Stimulated activated CD4-positive, alpha-beta T cell treated with anti-CD3 and anti-CD28 coated beads, Interleukin-2, amount 100 ng/mL, for 24 hours (primary cell): ENCODE data around the gene AGL.
A peak's percentile ranks its signal among the peaks of the same experiment; 100 is the strongest.
"Not testable (repeated sequence)": the region's sequence is repeated elsewhere in the genome, so short reads cannot be mapped to it uniquely, and the experiment has no call there.

Source experiments
- DNase-seq, 2 donors: peaks; one replicate each; pipeline ENCODE4 v3.0.0-alpha.2; 2020

Gene AGL

DNA sequence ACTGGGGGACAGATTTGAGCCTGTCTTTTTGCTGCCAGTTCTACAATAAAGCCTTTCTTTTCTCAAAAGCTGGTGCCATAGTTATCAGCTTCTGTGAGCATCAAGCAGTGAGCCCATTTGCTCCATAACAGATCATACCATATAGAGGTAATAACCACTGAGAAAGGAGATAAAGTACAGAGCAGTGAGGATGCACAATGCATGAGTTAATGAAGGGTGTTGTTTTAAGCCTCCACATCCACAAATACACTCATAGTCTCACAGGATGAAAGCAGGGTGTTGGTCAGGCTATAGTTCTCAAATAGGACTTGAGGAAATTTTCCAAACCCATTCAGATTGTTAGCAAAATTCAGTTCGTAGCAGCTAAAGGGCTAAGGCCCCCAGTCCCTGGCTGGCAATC, 94.0 kb downstream of the AGL start:
- no peak for DNase-seq

DNA sequence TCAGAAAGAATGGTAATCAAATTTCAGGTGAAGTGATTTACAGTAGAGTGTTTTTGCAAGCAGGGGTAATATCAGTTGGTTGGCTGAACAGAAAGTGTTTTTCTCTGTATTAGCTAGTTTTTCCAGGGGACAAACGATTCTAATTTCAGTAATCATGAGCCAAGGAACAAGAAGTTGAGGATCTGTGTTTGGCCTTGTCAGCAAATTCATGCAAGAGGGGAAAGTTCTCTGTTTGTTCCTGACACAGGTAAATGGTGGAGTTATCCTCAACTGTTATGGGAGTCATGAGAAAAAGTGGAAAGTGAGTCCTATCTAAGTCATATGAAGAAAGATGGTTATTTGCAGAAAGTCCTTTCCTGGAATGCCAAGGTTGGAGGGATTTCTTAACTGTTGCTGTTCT, 95.0 kb downstream of the AGL start:
- DNase-seq, result no peak

DNA sequence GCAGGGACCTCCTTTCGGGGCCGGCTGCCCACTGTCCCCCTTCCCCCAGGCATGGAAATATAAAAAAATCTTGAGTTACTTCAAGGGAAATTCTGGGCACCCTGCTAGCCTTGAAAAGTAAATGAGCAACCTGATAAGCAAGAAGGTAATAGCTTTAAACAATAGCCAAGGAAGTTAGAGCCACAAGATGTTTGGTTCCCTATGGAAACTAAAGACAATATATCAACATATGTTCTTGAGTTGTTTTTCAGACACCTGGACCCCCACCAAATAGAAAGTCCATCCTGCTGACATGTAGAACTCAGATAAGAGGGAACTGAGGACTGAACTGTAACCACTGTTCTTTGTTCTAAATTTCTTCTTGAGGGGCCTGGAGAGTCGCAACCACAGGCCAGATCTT, 100.3 kb downstream of the AGL start:
- DNase-seq, result no peak

DNA sequence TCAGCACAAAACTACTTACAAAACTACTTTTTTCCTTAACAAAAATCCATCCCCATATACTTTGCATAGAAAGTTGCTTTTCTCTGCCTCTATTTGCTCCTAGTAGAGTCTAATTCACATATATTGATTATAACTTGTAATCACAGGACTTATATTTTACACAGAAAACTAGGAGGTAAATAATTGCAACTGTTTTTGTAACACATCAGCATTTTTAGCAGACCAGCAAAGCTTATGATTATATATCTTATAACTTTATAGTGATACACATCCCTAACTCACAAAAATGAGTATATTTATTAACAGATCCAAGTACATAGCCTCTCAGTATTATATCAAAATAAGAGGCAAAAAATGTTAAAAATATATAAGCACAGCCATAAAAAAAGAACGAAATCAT, 102.4 kb downstream of the AGL start:
- DNase-seq, result no peak

DNA sequence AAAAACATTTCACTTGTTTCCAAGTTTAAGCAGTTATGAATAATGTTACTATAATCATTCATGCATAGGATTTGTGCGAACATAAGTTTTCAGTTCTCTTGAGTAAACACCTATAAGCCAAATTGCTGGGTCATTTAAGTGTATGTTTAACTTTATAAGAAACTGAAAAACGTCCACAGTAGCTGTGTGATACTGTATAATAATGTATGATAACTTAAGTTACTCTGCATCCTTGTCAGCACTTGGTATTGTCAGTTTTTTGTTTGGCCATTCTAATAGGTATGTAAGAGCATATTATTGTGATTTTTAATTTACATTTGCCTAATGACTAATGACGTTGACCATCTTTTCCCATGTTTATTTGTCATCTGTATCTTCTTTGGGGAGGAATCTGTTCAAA, 105.2 kb downstream of the AGL start:
- DNase-seq, result no peak

DNA sequence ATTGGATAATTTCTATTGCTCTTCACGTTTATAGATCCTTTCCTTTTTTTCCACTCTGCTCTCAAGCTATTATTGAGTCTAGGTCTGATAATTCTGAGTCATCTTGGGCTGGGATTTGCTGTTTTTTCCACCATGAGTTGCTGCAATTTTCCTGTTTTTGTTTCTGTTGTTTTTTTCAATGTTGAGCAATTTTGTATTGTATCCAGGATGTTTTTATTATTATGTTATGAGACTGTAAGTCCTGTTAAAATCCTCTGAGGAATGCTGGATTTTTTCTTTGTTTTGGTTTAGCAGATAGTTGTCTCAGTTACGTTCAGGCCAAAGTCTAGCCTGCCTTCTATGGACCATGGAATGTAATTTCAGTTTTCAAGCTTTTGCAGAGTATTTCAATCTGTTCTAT, 106.6 kb downstream of the AGL start:
- no peak for DNase-seq

DNA sequence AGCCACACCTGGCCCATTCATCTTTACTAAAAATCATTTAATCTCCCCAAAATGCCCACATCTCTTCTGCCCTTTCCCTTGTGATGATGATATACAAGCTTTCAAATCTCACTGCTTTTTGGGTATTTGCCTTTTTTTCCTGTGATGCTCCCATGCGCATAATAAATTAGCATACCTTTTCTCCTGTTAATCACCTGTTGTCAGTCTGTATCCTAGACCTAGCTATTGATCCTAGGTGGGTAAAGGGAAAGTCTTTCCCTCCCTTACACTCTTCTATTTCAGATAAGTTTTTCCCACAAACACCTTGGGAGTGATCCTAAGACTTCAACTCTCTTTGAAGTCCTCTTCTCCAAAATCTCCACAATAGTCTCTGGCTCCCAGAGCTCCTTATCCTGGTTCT, 107.7 kb downstream of the AGL start:
- no peak for DNase-seq

DNA sequence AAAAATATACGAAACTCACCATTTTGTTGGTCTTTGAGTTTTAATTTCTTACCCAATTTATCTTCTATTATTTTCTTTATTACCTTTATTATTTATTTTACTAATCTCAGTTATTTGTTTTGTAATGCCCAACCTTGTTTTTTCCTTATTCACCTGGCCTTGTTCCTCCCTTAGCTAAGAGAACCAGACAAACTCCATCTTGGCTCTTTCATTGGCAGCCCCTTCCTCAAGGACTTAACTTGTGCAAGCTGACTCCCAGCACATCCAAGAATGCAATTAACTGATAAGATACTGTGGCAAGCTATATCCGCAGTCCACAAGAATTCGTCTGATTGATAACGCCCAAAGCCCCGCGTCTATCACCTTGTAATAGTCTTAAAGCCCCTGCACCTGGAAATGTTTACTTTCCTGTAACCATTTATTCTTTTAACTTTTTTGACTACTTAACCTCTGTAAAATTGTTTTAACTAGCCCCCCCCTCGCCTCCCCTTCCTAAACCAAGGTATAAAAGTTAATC, 109.1 kb downstream of the AGL start:
- not testable (repeated sequence) for DNase-seq

DNA sequence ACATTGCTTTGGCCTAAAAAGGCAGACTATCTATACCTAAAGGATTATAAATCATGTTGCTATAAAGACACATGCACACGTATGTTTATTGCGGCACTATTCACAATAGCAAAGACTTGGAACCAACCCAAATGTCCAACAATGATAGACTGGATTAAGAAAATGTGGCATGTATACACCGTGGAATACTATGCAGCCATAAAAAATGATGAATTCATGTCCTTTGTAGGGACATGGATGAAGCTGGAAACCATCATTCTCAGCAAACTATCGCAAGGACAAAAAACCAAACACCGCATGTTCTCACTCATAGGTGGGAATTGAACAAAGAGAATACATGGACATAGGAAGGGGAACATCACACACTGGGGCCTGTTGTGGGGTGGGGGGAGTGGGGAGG, 110.1 kb downstream of the AGL start:
- DNase-seq, result not testable (repeated sequence)

DNA sequence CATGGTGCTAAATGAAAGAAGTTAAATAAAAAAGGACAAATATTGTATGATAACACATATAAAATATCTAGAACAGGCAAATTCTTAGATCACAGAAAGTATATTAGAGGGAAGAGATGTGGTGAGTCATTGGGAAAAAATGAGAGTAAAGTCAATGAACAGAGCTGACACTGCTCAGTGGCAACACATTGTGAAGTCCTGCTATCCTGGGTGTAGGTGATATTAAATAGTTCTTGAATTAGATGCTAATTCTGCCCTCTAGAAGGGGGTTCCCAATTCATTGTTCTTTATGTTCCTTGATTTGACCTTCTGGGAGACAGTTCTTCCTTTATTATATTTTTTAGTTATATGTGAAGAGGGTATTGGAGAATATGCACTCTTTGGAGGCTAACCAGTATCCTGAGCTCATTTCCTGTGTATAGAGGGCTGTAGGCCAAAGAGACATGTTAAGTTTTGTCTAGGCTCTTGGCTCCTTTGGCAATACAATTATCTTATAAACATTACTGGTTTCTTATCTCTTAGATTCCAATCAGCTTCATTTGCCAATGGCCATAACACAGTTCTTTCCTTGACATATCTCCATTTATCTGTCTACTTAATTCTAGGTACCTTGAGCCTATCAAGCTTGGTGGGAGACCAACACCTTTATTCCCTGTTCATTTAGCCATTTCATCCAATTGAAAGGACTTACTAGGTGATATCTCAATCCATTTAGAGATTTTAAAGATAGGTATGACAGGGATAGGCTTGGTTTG, 113.1 kb downstream of the AGL start:
- DNase-seq, result no peak

DNA sequence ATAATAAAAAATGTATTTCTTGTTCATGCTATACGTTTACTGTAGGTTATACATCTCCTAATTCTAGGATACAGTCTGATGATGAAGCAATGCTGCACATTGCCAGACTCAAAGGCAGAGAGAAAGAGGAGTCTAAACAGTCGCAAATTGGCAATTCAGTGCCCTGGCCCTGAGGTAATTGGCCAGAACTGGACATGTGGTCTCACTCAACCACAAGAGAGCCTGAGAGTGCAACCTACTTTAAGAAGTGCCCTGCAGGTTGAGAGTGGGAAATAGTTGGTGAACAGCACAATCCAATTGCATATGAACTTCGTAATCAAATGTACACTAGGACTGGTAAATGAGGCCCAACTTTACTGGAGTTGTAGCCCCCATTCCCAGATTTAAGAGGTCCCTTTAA, 114.6 kb downstream of the AGL start:
- DNase-seq, result no peak

DNA sequence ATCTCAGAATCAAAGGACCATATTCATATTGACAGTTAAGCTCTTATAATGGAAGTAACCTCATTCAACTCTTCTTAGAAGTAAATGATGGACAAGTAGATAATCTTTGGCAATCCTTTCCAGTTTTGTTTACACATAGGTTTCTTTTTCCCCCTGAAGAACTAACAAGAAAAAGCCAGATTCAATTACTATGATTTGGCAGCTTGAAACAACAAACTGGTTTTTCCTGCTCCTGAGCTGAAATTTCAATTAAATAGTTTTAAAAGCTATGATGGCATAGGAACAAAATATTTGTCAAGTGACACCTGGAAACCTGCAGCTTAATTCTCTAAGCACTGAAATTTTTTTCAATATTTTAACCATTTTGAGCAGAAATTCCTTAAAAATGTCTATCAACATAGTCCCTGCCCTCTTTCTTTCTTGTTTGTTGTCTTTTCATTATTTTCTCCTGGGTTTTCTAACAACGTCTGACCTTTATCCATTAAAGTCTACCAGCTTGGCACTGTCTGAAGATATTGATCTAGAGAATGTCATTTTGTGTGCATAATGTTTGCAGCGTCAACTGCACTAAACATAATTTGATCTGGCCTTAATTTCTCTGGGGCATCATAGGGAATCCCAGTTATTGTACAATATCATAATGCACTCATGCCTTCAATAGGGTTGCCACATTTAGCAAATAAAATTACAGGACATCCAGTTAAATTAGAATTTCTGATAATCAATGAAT, 115.7 kb downstream of the AGL start:
- DNase-seq, result no peak

DNA sequence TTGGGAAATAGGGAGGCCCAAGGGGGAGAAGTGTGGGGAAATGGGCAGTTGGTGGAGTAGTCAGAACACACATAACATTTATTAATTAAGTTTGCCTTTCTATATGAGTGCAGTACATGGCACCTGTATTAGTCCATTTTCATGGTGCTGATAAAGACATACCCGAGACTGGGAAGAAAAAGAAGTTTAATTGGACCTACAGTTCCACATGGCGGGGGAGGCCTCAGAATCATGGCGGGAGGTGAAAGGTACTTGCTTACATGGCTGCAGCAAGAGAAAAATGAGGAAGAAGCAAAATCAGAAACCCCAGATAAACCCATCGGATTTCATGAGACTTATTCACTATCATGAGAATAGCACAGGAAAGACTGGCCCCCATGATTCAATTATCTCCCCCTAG, 118.1 kb downstream of the AGL start:
- DNase-seq, result no peak

DNA sequence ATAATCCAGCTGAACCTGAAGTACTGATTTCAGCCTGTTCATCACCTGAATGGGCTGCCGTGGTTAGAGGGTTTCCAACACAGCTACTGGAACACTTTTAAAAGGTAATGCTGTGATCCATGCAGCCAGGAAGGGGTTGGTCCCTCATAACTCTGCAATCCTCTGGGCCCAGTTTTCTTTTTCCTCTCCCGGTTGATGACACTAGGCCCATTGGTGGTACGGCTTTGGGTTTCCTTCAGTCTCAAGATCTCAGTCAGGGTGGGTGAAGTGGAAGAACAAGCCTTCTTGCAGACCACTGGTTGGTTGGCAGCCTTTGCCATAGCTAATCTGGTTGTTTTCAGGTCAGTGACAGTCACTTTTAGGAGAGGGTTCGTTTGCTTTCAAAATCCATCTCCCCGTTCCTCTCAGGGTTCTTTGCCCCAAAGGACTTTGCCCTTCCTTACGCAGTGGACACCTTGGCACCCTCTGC, 119.1 kb downstream of the AGL start:
- DNase-seq, result peak in 1 of 2 donors; percentile 2

DNA sequence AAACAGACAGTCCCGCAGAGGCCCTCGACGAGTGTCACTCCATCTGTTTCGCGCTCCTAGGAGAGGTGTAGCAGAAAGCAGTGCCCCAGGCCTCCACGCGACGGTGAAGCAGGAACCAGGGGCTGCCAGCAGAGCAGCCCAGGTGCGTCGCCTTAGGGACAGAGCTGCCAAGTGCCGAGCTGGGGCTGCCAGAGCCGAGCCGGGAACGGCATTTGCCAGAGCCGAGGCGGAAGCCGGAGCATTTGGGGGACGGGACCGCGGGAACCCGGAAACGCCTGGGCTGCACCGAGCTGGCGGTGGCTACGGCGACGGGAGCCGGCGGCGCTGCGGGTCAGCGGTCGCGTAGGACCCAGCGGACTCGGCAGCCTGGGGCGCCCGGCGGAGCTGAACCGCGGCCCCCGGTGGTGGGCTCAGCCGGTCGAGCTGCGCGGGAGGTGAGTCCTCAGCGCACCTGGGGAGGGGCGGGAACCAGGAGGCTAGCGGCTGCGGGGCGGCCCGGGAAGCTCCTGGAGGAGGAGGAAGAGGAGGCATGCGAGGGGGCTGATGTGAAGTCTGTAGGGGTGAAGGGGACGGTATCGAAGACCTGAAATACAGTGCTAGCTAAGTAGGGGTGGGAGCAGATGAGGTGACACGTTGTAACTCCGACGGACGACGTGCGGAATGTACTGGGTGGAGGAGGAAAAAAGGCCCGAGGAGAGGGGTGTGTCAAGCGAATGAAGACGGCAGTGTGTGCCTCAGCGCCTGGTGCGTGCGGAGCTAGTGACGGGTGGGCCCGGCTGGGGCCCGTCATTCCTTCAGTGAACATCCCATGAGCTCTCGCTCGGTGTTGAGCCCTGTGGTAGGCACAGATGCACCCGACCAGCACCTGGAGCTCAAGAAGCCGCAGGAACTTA, 119.8 kb downstream of the AGL start, which contains the start of gene SLC35A3:
SLC35A3 (plus strand) TSS at position 268 of the 893 bp plus-strand sequence. CDS start 23,559 bp downstream, outside the sequence.
- DNase-seq, result peak; percentile 84 to 85

DNA sequence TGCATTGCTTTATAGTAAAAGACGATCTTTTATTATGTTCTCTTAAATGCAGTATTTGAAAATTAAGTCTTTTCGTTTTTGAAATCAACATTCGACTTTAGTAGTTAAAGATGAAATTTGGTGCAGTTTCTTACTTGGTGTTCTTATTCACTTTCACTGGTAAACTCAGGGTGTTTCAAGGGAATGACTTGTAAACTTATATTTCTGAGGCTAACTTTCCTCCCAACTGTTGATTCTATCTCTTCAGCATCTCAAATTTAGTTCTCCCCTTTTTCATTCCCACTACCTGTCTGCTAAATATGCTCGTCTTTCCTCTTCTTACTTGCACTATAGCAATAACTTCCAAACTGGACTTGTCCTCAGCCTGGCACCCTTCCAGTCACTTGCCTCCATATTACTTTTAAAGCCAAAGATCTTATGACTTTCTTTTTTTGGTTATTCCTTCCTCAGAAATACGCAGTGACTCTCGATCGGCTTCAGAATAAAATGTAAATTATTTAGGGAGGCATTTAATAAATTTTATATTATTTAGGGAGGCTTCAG, 120.6 kb downstream of the AGL start:
- no peak for DNase-seq

DNA sequence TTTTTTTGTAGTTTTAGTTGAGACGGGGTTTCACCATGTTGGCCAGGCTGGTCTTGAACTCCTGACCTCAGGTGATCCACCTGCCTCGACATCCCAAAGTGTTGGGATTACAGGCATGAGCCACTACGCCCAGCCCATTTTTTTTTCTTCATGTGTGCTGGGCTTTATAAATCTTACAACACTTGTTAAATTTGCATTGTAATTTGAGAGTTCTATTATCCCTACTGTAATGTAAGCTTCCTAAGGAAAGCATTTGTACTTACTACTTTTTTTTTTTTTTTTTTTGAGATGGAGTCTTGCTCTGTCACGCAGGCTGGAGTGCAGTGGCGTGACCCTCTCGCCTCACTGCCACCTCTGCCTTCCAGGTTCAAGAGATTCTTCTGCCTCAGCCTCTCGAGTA, 121.9 kb downstream of the AGL start:
- DNase-seq, result not testable (repeated sequence)
